HT1080 (cell line): ENCODE results near the gene B3GALT4. TPM values are rescaled to one million over a fixed set of nuclear protein-coding genes. Genes with fewer than 3 reads are reported as not detected.

Experiments
- DNase-seq: peaks from one replicate; pipeline ENCODE4 v3.0.0-alpha.2; 2015; ENCODE audit warnings: low read depth
- total RNA-seq: library from RNA; depleted of rRNA; stranded (reverse); fragments of >200 nt; shearing (Covaris generic); gene quantifications from 2 replicates; pipeline ENCODE4 v1.2.3, GENCODE V29; 2014

B3GALT4 gene
- total RNA-seq, 1 experiment from 2014 or later = 1.2 TPM

DNA sequence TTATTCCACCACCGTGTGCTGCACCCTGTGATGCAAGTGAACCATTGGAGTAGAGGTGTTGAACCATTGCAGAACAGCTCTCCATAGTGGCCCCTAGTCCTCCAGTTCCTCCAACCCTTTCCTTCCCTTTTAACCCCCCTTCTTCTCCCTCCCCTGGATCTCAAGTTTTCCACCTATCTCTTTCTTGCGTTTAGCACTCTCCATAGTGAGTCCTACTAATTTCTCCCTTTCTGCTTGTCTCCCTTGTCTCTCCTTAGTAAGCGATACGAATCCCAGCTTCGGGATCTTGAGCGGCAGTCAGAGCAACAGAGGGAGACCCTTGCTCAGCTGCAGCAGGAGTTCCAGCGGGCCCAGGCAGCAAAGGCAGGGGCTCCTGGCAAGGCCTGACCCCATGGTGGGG, 13.5 kb downstream of the B3GALT4 start:
- DNase-seq = no peak

GRCh38 chr6:33292996-33293682, 16.2 kb downstream of the B3GALT4 start:
- no peak for DNase-seq

DNA sequence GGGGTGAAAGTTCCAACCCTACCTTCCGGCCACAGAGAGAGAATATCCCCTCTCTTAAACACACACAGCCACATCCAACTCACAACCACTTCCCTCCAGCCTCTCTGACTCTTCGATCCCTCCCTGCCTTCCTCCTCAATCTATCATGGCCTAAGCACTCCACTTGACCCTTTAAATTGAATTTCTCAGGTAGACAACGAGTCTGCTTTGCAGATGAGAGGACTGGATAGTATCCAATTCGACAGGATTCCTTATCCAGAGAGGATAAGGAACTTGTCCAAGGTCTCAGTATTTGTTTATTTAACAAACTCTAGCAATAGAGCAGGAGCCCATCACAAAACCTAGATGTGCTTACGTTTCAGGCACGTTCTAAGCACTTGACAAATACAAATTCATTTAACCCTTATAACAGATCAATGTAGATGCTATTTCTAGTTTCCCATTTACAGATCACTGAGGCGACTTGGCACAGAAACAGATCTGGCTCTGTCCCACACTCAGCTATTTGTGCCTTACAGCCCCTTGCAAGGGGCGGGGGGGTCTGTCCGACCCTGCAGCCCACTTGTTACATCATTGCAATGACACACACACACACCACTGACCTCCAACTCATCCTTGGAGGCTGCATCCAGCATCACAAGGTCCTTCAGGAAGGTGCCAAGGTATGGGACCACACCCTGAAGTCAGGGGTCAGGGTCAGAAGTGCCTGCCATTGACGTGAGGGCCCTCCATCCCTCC, 17.3 kb downstream of the B3GALT4 start:
- no peak for DNase-seq

DNA sequence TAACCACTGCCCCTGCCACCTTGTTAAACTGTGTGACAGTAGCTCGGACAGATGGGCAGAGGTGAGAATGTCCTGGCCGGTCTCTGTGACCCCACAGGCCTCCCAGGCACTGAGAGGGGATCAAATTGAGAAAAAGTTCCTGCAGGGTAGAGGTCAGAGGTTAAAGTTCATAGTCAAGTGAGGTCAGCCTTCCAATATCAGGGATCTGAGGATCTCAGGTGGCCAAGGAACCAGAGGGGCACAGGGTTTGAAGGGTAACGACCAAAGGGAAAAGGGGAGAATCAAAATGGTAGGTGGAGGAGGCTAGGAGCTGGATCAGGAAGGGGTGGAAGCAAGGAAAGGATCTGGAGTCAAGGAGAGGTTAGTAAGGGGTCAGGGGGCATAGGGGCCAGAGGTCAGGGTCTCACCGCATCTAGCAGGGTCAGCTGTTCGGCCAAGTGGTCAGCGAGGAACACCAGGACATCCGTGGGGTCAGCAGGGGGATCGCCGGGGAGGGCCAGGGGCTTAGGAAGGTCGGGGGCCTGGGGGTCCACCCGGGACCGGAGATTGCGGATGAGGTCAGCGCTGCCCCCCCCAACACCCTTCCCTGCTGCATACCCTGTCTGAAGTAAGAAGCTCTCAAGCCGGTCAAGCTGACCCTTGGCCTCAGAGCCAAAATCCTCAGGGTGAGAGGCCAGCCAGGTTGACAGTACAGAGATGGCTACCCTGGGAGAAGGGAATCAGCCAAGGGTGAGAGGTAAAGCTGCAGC, 18.9 kb downstream of the B3GALT4 start:
- no peak for DNase-seq

- no peak for DNase-seq
These were observed 20.0 kb downstream of the B3GALT4 start for GRCh38 chr6:33296797-33297405.

DNA sequence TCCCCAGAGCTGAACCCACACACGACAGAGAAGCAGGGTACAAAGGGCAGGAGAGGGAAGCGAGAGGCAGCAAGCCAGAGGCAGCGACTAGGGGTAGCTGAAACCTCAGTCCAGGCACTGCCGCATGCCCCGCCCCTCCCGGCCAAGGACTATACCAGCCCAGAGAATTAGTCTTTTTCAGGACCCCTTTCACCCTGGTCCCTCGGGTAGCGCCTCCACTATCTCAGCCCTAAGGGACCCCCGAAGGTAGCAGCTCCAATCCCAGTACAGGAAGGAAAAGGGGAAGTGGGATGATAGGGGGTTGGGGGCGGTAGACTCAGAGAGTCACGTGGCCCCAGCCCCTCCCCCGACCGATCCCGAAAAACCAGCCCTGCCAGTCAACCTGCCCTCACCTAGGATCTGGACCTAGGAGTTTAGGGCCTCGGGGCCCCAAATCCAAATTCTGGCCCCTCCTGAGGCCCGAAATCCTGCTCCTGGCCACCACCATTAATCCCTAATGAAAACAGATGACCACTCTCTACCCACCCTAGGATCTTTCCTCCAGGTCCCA, 20.6 kb downstream of the B3GALT4 start:
- DNase-seq = peak; percentile 51

- DNase-seq = peak; percentile 85
These were observed 21.2 kb downstream of the B3GALT4 start for GRCh38 chr6:33297956-33298772.

- no peak for DNase-seq
These were observed 21.9 kb downstream of the B3GALT4 start, which contains the start of gene RGL2 for GRCh38 chr6:33298773-33299236. RGL2 (minus strand) TSS chr6:33298942; CDS start chr6:33298610, 332 bp downstream.

DNA sequence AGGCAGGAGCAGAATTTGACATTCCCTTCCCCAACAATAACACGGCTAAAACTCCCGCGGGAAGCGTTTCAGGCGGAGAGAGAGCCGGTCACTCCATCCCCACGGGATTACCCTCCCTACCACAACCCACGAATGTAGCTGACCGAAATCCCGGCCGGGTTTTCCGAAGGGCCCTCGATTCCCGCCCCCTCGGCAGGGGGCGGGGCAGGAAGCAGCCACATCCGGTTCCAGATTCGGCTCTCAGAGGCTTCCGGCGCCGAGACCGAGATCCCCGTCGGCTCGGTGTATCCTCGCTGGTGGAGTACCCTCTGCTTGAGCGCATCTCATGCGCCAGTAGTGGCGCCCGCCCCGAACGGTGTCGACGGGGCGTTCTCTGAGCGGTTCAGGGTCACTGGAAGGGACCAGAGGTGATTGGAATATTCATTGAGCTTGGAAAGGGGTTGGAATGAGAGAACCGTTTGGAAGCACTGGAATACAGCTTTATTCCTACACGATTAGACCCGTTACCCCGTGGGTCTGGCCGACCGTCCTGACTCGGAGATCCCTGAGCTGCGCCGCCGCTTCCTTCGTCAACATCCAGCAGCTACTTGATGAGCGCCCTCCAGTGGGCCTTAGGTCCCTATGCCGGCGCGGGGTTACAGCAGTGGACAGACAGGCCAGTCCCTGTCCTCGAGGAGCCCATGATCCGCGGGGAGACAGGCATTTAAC, 22.5 kb downstream of the B3GALT4 start:
- peak; percentile 90 for DNase-seq

DNA sequence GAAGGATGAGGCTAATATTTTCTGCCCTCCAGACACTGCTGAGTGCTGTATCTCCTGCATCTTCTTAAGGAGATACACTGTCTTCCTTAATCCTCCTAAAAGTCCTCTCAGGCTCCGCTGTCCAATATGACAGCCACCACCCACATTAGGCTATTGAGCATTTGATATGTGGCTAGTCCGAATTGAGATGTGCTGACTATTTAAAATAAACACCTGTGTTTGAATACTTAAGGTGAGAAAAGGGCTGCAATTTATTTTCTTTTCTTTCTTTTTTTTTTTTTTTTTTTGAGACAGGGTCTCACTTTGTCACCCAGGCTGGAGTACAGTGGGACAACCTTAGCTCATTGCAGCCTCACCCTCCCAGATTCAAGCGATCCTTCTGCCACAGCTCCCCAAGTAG, 25.0 kb downstream of the B3GALT4 start:
- DNase-seq = no peak

DNA sequence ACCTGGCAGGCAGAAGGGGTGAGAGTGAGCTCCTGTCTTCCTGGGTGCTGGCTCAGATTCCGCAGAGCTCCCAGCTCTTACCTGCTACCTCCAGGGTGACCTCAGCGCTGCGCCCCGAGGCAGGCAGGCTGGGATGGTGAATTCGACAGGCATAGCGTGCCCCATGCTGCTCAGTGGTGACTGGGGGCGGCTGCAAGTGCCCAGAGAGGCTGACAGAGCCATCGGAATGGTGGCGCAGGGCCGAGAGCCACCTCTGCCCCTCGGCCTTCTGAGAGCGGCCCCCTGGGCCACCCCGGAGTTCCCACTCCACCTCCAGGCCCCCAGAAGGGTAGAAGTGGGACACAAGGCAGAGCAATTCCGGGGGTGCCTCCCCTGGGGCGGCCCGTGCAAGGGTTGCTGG, 27.3 kb downstream of the B3GALT4 start:
- DNase-seq = no peak

DNA sequence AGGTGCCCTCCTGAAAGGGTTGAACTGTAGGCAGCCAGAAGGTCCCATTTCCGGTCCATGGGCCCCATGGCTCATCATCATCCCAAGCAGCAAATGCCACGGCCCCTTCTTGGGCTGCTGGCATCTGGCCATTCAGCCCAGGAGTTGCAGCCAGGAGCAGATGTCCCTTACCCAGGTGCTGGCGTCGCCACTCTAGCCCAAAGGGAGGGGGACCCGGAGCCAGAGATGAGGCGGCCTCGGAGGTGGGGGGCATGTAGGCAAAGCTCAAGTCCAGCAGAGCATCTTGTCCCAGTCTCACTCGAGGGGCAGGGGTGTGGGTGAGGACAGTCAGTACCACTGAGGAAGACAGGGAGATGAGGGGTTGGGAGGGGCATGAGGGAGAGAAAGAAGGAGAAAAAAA, 28.1 kb downstream of the B3GALT4 start:
- no peak for DNase-seq

DNA sequence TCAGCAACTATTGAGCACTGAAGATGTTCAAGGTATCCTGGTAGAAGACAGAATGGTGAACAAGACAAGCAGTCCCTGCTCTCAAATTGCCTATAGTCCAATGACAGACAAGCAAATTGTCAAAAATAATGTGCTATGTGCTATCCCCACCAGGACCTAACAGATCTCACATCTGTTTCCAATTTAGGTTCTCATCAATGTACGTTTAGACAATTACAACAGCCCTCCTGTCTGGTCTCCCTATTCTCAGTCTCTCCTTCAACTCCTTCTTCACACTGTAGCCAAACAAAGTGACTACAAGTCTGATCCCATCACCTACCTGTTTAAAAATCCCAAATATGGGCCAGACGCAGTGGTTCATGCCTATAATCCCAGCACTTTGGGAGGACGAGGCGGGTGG, 29.4 kb downstream of the B3GALT4 start:
- DNase-seq = no peak

- peak; percentile 67 for DNase-seq
These were observed 35.6 kb downstream of the B3GALT4 start for GRCh38 chr6:33312361-33313104.

- DNase-seq = peak; percentile 17
These were observed 36.3 kb downstream of the B3GALT4 start for GRCh38 chr6:33313105-33313708.

DNA sequence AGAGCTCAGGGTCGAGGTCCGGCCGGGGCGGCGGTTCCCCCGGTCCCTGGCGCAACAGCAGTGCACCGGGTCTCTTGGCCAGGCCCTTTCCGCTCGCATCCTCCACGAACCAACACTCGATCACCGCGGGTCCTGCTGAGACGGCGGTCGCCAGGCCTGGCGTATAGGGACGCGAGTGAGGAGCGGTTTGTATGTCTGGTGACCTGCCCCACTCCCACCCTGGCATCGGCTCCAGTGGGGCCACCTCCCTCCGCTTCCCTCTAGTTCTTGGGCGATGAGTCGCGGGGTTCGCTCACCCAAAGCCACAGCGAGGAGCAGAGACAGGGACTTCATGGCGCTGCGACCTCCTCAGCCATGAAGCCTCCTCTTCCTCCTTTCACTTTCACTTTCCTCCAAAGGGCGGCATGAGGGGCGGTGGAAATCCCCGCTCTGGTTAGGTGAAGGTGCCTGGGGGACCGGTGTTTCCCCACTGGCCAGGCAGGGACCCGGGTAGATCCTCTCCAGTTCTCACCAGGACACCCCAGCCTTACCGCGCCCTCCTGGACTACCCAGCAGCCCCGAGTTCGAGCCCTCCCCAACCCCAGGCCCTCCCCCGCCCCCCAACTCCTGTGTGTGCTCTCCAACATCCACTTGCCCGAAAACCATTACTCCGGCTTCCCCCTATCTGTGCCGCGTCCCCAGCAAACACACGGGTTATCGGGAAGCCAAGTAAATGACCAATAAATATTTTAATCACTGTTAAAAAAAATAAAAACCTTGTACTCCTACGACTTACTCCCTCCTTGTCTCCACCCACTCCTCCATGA, 37.0 kb downstream of the B3GALT4 start, which contains the start of gene TAPBP:
Gene TAPBP (minus strand): TSS at position 370 of the 806 bp plus-strand sequence. CDS start 37 bp downstream, at position 333.
- peak; percentile 62 for DNase-seq

DNA sequence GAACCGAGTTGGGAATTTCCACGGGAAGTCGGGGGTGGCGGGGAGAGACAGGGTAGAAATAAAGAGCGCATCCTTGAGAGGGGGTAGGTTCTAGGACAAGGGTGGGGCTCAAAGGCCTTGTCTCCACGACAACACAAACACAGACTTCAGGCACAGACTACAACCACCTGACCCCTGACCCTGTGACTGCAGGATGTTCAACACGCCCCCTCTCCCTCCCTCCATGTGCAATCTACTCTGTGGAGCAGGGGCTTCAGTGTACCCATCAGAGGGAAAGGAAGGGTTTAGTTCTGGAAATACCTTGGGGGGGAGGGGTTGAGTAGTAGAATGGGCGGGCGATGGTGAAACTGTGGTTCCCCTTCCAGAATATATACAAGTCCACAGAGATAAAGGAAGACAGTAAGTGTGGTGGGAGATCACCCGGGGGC, 37.6 kb downstream of the B3GALT4 start:
- peak; percentile 74 for DNase-seq
